SK-N-MC (cell line): ENCODE results near the gene SEPTIN5.

Source experiments
- DNase-seq: peaks from one replicate; pipeline ENCODE4 v3.0.0-alpha.2; 2011; ENCODE audit warnings: low read depth, low spot score
- H3K27ac ChIP-seq: fragments of 200-600 bp; sonication (generic); 2 replicates; pipeline ENCODE4 v1.5.1; 2016; ENCODE audit warnings: mixed run types
- H3K36me3 ChIP-seq: fragments of 200-600 bp; sonication (generic); 2 replicates; pipeline ENCODE4 v1.6.1; 2017; ENCODE audit warnings: antibody characterized with exemption, low read length, mixed read lengths; ENCODE audit not compliant: insufficient read depth
- H3K4me3 ChIP-seq: fragments of 200-600 bp; sonication (generic); 2 replicates; pipeline ENCODE4 v1.5.1; 2016
- H3K9ac ChIP-seq: fragments of 200-600 bp; sonication (generic); 2 replicates; pipeline ENCODE4 v1.8.0; 2017; ENCODE audit warnings: mixed run types, mixed read lengths; ENCODE audit not compliant: insufficient read length
- H3K9me3 ChIP-seq: fragments of 200-600 bp; sonication (generic); 2 replicates; pipeline ENCODE4 v1.6.1; 2017; ENCODE audit warnings: low read depth, mild to moderate bottlenecking, antibody characterized with exemption, low read length, moderate library complexity, mixed read lengths
- EZH2 ChIP-seq: fragments of 200-600 bp; sonication (generic); IDR thresholded peaks from one replicate; pipeline ENCODE4 v1.6.1; 2017; ENCODE audit warnings: antibody characterized with exemption
- FOXP2 ChIP-seq: optimal IDR thresholded peaks from 2 replicates; pipeline ENCODE3; 2011; ENCODE audit warnings: mild to moderate bottlenecking, moderate library complexity; ENCODE audit not compliant: insufficient read depth; ENCODE audit errors: extremely low read length, control extremely low read depth
- POLR2AphosphoS5 ChIP-seq: IDR thresholded peaks from 2 replicates; pipeline ENCODE4 v1.6.1; 2012; ENCODE audit warnings: mild to moderate bottlenecking, low read depth, low read length, borderline replicate concordance

Gene SEPTIN5

DNA sequence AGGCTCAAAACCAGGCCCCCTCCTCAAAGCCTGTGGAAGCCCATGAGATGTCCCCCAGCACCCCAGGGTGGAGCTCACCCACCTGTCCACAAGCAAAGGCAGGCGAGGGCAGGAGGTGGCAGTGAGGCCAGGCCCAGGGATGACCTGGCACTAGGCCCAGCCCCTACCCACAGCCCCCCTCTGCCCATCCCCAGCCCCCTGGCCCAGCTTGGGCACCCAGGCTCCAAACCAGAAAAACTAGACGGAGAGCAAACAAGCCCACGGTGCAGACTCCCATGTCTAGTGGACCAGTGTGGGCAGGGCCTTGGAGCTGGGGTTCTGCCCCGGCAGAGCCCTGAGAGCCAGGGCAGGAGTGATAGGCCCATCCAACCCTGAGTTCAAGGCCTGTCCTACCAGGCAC is 29.3 kb downstream of the SEPTIN5 start:
- Histone ChIP-seq H3K27ac (no peak overlapping the region), H3K9ac (no peak overlapping the region), H3K4me3 (no peak overlapping the region), H3K9me3 (no peaks in the 10 kb centered on the region), H3K36me3 (no peaks in the 10 kb centered on the region)
- no peak for DNase-seq
- no peak for TF ChIP-seq POLR2AphosphoS5
- no peak for TF ChIP-seq FOXP2
- TF ChIP-seq EZH2: no peak

DNA sequence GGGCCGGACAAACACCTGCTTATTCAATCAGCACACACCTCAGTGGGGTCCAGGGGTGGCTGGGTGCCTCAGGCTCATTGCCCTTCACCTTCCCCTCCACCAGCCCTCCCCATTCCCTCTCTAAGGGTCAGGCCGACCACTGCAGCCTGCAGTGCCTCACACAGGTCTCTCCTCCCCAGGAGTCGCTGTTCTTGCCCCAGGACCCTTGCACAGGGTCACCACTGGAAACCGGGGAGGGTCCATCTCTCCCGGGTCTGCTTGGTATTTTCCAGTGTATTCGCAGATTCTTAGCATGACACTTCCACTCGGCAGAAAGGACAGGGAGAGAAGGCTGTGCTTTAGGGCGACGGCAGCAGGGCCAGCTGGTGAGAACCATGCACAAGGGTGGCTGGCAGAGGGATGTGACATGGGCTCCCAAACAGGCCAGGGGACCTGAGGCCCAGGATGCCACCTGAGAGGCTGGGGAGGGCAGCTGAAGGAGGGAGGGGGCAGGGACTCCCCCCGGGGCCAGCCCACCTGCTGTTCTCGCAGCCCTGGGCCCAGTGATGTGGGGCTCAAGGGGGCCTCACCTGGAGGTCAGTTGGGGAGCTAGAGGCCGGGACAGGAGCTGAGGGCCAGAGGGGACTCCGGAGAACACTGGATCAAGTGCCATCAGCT is 30.2 kb downstream of the SEPTIN5 start:
- no peak for TF ChIP-seq EZH2
- no peak for TF ChIP-seq POLR2AphosphoS5
- TF ChIP-seq FOXP2: no peak
- no peaks in the 10 kb centered on the region for H3K9me3 ChIP-seq
- no peak for DNase-seq

DNA sequence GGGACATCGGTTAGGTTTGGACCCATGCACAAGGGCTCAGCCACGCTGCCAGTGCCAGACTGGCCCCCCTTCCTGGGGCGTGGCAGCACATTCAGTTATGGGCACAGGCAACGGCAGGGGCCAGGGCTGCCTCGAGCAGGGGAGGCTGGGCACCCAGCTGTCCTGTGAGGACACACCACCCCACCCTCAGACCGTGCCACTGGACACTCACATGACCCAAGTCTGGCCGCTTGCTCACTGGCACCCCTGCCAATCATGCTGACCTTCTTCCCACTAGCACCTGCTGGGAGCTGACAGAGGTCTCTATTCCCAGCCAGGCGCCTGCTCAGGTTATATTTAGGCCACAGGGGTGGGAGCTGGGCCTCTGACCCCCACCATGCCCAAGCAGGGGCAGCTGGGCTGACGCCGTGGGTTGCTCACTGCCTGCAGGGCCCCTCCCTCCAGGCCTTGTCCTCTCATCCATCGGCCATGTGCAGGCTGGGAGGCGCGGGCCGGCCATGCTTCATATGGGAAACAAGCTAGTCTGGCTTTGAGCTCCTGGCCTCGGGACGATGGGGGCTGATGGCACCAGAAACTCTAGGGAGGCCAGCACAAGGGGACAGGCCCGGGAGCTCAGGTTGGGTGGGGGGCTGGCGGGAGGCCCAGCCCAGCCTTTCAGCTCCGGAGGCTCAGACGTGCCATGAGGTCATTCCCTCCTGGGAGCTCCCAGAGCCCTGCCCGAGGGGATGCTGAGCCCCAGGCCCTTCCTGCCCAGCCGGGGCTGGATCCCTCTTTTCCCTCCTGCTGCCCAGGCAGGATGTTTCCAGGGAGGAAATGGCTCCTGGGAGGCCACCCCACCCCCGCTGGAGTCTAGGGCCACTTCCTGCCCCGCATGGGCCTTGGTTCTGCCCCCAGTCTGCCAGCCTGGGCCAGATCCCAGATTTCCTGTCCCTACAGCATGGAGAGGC is 31.1 kb downstream of the SEPTIN5 start:
- Histone ChIP-seq H3K27ac (no peak overlapping the region), H3K9ac (no peak overlapping the region), H3K36me3 (no peaks in the 10 kb centered on the region), H3K4me3 (no peak overlapping the region), H3K9me3 (no peaks in the 10 kb centered on the region)
- no peak for TF ChIP-seq FOXP2
- no peak for TF ChIP-seq POLR2AphosphoS5
- no peak for TF ChIP-seq EZH2
- no peak for DNase-seq

More for the DNA sequence above, 30.2 kb downstream of the SEPTIN5 start:
- Histone ChIP-seq H3K9ac (no peak overlapping the region), H3K4me3 (no peak overlapping the region), H3K27ac (no peak overlapping the region), H3K36me3 (no peaks in the 10 kb centered on the region)

DNA sequence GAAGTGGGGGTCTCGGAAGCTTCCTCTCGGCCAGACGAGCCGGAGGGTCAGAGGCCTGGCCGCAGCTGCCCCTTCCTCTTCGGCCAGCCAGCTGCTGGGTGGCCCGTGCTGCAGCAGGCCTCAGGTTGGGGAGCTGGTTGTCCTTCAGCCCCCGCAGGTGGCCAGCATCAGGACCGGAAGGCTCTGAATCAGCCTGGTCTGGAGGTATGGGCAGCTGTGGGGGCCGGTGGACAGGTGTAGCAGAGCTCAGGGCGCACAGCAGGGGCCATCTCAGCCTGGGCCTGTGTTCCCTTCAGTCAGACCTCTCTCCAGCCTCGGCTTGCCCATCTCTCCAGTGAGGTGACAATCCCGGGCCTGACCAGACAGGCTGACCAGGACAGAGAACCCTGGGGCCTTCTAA is 32.4 kb downstream of the SEPTIN5 start:
- Histone ChIP-seq H3K4me3 (no peak overlapping the region), H3K36me3 (no peaks in the 10 kb centered on the region), H3K9me3 (no peaks in the 10 kb centered on the region), H3K9ac (no peak overlapping the region), H3K27ac (no peak overlapping the region)
- no peak for DNase-seq
- TF ChIP-seq EZH2: no peak
- no peak for TF ChIP-seq POLR2AphosphoS5
- no peak for TF ChIP-seq FOXP2

DNA sequence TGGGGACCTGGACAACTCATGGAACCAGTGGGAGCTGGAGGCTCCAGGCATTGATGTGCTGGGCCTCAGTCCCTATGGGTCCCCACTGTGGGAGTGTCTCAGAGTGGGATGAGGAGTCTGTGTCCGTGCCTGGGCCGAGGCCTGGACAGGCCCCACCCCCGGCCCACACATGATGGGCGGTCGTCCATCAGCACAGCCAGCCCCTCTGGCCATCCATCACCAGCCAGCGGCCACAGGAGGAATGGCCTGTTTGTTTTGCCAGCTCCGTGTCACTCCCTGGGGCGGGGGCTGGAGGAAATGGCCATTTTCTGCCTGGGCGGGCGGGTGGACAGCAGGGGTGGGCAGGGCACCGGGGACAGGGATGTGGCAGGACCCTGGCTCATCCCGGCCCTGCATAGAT is 33.2 kb downstream of the SEPTIN5 start:
- no peak for DNase-seq
- H3K27ac ChIP-seq: no peak overlapping the region
- TF ChIP-seq FOXP2: no peak
- no peak for TF ChIP-seq POLR2AphosphoS5
- no peak for TF ChIP-seq EZH2
- no peaks in the 10 kb centered on the region for H3K9me3 ChIP-seq
- no peak overlapping the region for H3K9ac ChIP-seq
- no peak overlapping the region for H3K4me3 ChIP-seq
- no peaks in the 10 kb centered on the region for H3K36me3 ChIP-seq

DNA sequence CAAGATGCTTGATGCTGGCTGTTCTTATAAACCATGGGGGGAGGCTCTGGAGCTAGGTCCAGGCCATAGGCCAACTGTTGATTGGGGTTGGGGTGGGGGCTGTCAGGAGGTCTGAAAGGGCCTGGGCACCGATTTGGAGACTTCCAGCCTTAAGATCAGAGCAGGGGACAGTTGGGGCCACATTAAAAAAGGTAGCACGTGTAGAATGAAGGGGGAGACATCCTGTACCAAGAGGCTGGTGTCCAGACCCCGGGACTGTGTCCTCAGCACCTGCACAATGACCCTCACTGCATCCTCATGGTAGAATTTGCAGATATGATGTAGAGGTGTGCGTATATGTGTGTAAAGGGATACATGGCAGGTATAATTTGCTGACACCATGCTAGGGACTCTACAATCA is 33.8 kb downstream of the SEPTIN5 start:
- no peak for DNase-seq

DNA sequence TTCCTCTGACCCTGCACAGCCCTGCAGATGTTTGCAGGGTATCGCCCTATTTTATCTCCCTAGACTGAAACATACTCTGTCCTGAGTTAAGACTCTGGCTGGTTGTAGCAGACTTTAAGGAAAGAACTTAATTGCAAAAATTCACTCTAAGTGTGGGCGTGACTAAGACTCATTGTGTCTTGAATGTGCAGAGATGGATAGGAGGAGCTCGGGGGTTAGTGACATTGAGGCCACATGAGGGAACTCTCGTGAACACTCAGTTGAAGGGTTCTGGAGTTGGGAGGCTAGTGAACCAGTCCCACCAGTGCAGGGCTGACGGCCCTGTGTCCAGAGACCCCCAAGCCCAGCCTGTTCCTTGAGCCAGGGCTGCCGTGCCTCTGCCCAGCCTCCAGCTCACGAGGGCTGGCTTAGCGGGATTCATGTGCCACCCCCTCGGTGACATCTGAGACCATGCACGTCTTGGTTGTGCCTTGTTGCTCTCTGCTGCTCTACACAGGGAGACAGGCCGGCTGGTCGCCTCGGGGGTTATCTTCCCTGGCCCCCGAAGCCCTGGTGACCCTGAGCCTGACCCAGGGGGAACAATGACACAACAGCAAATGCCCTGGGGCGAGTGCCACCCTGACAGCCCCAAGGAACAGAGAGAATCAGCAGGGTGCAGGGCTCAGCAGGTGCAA is 34.8 kb downstream of the SEPTIN5 start:
- DNase-seq: no peak
- TF ChIP-seq FOXP2 (no peak), EZH2 (no peak), POLR2AphosphoS5 (no peak)
- no peaks in the 10 kb centered on the region for H3K9me3 ChIP-seq
- no peak overlapping the region for H3K4me3 ChIP-seq
- no peaks in the 10 kb centered on the region for H3K36me3 ChIP-seq
- H3K27ac ChIP-seq: no peak overlapping the region
- H3K9ac ChIP-seq: no peak overlapping the region

More for the DNA sequence above, 33.8 kb downstream of the SEPTIN5 start:
- Histone ChIP-seq H3K27ac (no peak overlapping the region), H3K9ac (no peak overlapping the region), H3K4me3 (no peak overlapping the region), H3K36me3 (no peaks in the 10 kb centered on the region), H3K9me3 (no peaks in the 10 kb centered on the region)
- TF ChIP-seq EZH2: no peak
- TF ChIP-seq POLR2AphosphoS5: no peak
- no peak for TF ChIP-seq FOXP2

DNA sequence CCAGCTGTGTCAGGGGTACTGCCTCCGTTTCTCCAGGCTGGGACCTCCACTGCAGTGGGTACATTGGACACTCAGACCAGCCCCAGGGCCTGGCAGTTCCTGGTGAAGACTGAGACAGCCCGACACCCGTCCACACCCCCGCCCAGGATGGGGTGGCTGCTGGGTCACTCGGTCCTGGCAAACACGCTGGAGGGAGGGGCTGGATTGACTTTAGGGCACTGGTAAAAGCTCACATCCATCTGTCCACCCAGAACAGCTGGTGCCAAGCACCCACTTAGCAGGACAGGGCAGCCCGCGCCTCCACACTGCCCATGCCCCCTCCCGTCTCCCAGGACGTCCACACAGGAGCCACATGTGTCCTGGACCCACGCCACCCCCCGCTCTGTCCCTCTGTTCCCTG is 35.6 kb downstream of the SEPTIN5 start:
- H3K4me3 ChIP-seq: no peak overlapping the region
- H3K27ac ChIP-seq: no peak overlapping the region
- TF ChIP-seq POLR2AphosphoS5 (no peak), EZH2 (no peak), FOXP2 (no peak)
- H3K9me3 ChIP-seq: no peaks in the 10 kb centered on the region
- H3K9ac ChIP-seq: no peak overlapping the region
- H3K36me3 ChIP-seq: no peaks in the 10 kb centered on the region
- DNase-seq: no peak
